Esophagus squamous epithelium (tissue), 5 donors: ENCODE data around the gene NAT9. TPM values are rescaled to one million over a fixed set of nuclear protein-coding genes. Genes with fewer than 3 reads are reported as not detected.

ENCODE experiments used
- DNase-seq: peaks from one replicate; lab custom pipeline; 2025; lab: John Stamatoyannopoulos, UW
- H3K27ac ChIP-seq, 4 donors: fragments of 200-600 bp; sonication (generic); one replicate each; pipeline ENCODE4 v1.5.1; 2016 to 2019; ENCODE audit warnings: mild to moderate bottlenecking in 1 of 4
- H3K27me3 ChIP-seq, 4 donors: fragments of 200-600 bp; sonication (generic); 1 replicate in 3 of 4; 2 replicates in 1 of 4; pipeline versions ENCODE4 v1.5.1 to v1.6.0; 2017 to 2021; ENCODE audit warnings: antibody characterized with exemption in 1 of 4
- H3K36me3 ChIP-seq, 3 donors: fragments of 200-600 bp; sonication (generic); one replicate each; pipeline ENCODE4 v1.5.1; 2016 to 2019
- H3K4me1 ChIP-seq, 3 donors: fragments of 200-600 bp; sonication (generic); one replicate each; pipeline ENCODE4 v1.5.1; 2017 to 2019
- H3K4me3 ChIP-seq, 4 donors: fragments of 200-600 bp; sonication (generic); 1 replicate in 3 of 4; 2 replicates in 1 of 4; pipeline ENCODE4 v1.5.1; 2016 to 2019; ENCODE audit warnings: mild to moderate bottlenecking in 2 of 4, moderate library complexity in 1 of 4
- H3K9me3 ChIP-seq, 3 donors: fragments of 200-600 bp; sonication (generic); one replicate each; pipeline ENCODE4 v1.5.1; 2016 to 2019
- CTCF ChIP-seq, 6 experiments: fragments of 450-650 bp in 4 of 6; fragments of 200-600 bp in 2 of 6; sonication (generic) in 2 of 6; IDR thresholded peaks; one replicate each; pipeline ENCODE4 v1.5.1; 2016 to 2019; ENCODE audit warnings: antibody characterized with exemption in 6 of 6, mild to moderate bottlenecking in 4 of 6, moderate library complexity in 4 of 6
- POLR2A ChIP-seq, 4 donors: fragments of 450-650 bp; IDR thresholded peaks; one replicate each; pipeline ENCODE4 v1.6.1; 2017; ENCODE audit warnings: antibody characterized with exemption in 4 of 4, mild to moderate bottlenecking in 4 of 4, moderate library complexity in 3 of 4
- WGBS, 2 donors: methylation state at CpG; one replicate each; pipeline ENCODE4 v1.1.5; 2018; 5-methylcytosine and 5-hydroxymethylcytosine counted together
- intact Hi-C: fragments of 100-400 bp; cut with DNase I; formaldehyde crosslinking; loops from one replicate; pipeline ENCODE4 v1.15.0; 2022
- total RNA-seq, 4 donors: library from RNA; depleted of rRNA; stranded (reverse); fragments of >200 nt; gene quantifications; one replicate each; pipeline ENCODE4 v1.1.0, GENCODE V29; 2016
- donor health status: DM: yes; HTN: yes; CAD: no.

Gene NAT9
- total RNA-seq, 4 donors from 2014 or later: 17.3 to 29.8 (median 24.5) TPM

GRCh38 chr17:74821655-74822334 is 45.6 kb upstream of the NAT9 start:
- H3K36me3 ChIP-seq: peaks cover 0 to 76% (median 5%) of the 10 kb centered on the region in 3 donors
- 85 to 91% methylated on average over 8 of the region's 13 CpGs for whole genome bisulfite sequencing, 2 donors
- H3K9me3 ChIP-seq: no peaks in the 10 kb centered on the region
- intact Hi-C loops: no loop called here
- DNase-seq: no peak
- TF ChIP-seq POLR2A (IDR thresholded peaks at IDR 0.05) (no peak), CTCF (IDR thresholded peaks at IDR 0.05) (no peak)
- no peak overlapping the region for H3K4me3 ChIP-seq
- H3K4me1 ChIP-seq: peaks cover 0 to 21% (median 0%) of the 10 kb centered on the region in 3 donors
- no peaks in the 10 kb centered on the region for H3K27me3 ChIP-seq
- H3K27ac ChIP-seq: peak overlapping the region in 3 of 4 donors; percentile 6 to 21 (median 21)

GRCh38 chr17:74819801-74820436 is 43.8 kb upstream of the NAT9 start:
- Histone ChIP-seq H3K4me3 (no peak overlapping the region), H3K9me3 (no peaks in the 10 kb centered on the region), H3K27ac (no peak overlapping the region), H3K27me3 (no peaks in the 10 kb centered on the region), H3K36me3 (peaks cover 0 to 58% (median 5%) of the 10 kb centered on the region in 3 donors), H3K4me1 (peaks cover 0 to 21% (median 0%) of the 10 kb centered on the region in 3 donors)
- WGBS, 2 donors: 91 to 97% methylated on average over 7 to 8 of the region's 16 CpGs
- intact Hi-C loops: no loop called here
- TF ChIP-seq POLR2A (IDR thresholded peaks at IDR 0.05) (no peak), CTCF (IDR thresholded peaks at IDR 0.05) (no peak)
- no peak for DNase-seq

GRCh38 chr17:74818291-74818938 is 42.3 kb upstream of the NAT9 start:
- TF ChIP-seq POLR2A (IDR thresholded peaks at IDR 0.05): no peak
- no peak overlapping the region for H3K27ac ChIP-seq
- DNase-seq: no peak
- WGBS, 2 donors: 91 to 95% methylated on average over 7 to 13 of the region's 16 CpGs
- H3K4me3 ChIP-seq: no peak overlapping the region
- H3K9me3 ChIP-seq: no peaks in the 10 kb centered on the region
- peaks cover 0 to 44% (median 5%) of the 10 kb centered on the region in 3 donors for H3K36me3 ChIP-seq
- H3K4me1 ChIP-seq: peaks cover 0 to 19% (median 0%) of the 10 kb centered on the region in 3 donors
- intact Hi-C loops: no loop called here
- H3K27me3 ChIP-seq: no peaks in the 10 kb centered on the region

- Histone ChIP-seq H3K27me3 (no peaks in the 10 kb centered on the region), H3K4me1 (peaks cover 0 to 6% (median 3%) of the 10 kb centered on the region in 3 donors), H3K27ac (no peak overlapping the region), H3K4me3 (no peak overlapping the region), H3K9me3 (no peaks in the 10 kb centered on the region), H3K36me3 (peaks cover 0 to 45% (median 5%) of the 10 kb centered on the region in 3 donors)
- intact Hi-C loops: no loop called here
- WGBS, 2 donors: 86 to 95% methylated on average over 11 to 16 of the region's 18 CpGs
- TF ChIP-seq POLR2A (IDR thresholded peaks at IDR 0.05) (no peak), CTCF (IDR thresholded peaks at IDR 0.05) (no peak)
- DNase-seq: no peak
Observed at GRCh38 chr17:74816905-74817620, 40.9 kb upstream of the NAT9 start.

GRCh38 chr17:74815550-74816370 is 39.6 kb upstream of the NAT9 start:
- TF ChIP-seq CTCF (IDR thresholded peaks at IDR 0.05) (no peak), POLR2A (IDR thresholded peaks at IDR 0.05) (no peak)
- no peak overlapping the region for H3K4me3 ChIP-seq
- no peaks in the 10 kb centered on the region for H3K27me3 ChIP-seq
- 77 to 83% methylated on average over 9 to 10 of the region's 15 CpGs for WGBS, 2 donors
- DNase-seq: no peak
- intact Hi-C loops: no loop called here
- peaks cover 0 to 41% (median 0%) of the 10 kb centered on the region in 3 donors for H3K36me3 ChIP-seq
- peaks cover 0 to 3% (median 0%) of the 10 kb centered on the region in 3 donors for H3K4me1 ChIP-seq
- H3K9me3 ChIP-seq: no peaks in the 10 kb centered on the region
- no peak overlapping the region for H3K27ac ChIP-seq
